ENCODE measurements around the gene CLN3.
"Not testable (repeated sequence)": the region's sequence is repeated elsewhere in the genome, so short reads cannot be mapped to it uniquely, and the experiment has no call there.

The CLN3 gene

GRCh38 chr16:28513484-28514181 lies 21.8 kb upstream of the CLN3 start:
- DNase-seq (ENCODE audit: low read depth in 2 of 2) = no peak

- no peak for DNase-seq (ENCODE audit: low read depth in 2 of 2)
Observed at GRCh38 chr16:28511801-28512789, 20.2 kb upstream of the CLN3 start.

GRCh38 chr16:28511031-28511430 lies 19.2 kb upstream of the CLN3 start:
- no peak for DNase-seq (ENCODE audit: low read depth in 2 of 2)

GRCh38 chr16:28505489-28506137 lies 13.7 kb upstream of the CLN3 start:
- DNase-seq (ENCODE audit: low read depth in 2 of 2) = no peak

- DNase-seq (ENCODE audit: low read depth in 2 of 2) = no peak
Observed at GRCh38 chr16:28504707-28505404, 13.0 kb upstream of the CLN3 start.

GRCh38 chr16:28503470-28504259 lies 11.8 kb upstream of the CLN3 start:
- DNase-seq (ENCODE audit: low read depth in 2 of 2) = no peak

GRCh38 chr16:28502290-28502689 lies 10.4 kb upstream of the CLN3 start:
- DNase-seq (ENCODE audit: low read depth in 2 of 2) = no peak

GRCh38 chr16:28501258-28502232 lies 9.7 kb upstream of the CLN3 start:
- DNase-seq (ENCODE audit: low read depth in 2 of 2) = no peak

- DNase-seq (ENCODE audit: low read depth in 2 of 2) = not testable (repeated sequence)
Observed at GRCh38 chr16:28500476-28501180, 8.8 kb upstream of the CLN3 start.

- no peak for DNase-seq (ENCODE audit: low read depth in 2 of 2)
Observed at GRCh38 chr16:28499854-28500253, 8.0 kb upstream of the CLN3 start.

GRCh38 chr16:28498666-28499381 lies 7.0 kb upstream of the CLN3 start:
- DNase-seq (ENCODE audit: low read depth in 2 of 2) = no peak

GRCh38 chr16:28497861-28498599 lies 6.2 kb upstream of the CLN3 start:
- no peak for DNase-seq (ENCODE audit: low read depth in 2 of 2)

- no peak for DNase-seq (ENCODE audit: low read depth in 2 of 2)
Observed at GRCh38 chr16:28497386-28497785, 5.5 kb upstream of the CLN3 start.

- DNase-seq (ENCODE audit: low read depth in 2 of 2) = no peak
Observed at GRCh38 chr16:28496844-28497243, 5.0 kb upstream of the CLN3 start.

- no peak for DNase-seq (ENCODE audit: low read depth in 2 of 2)
Observed at GRCh38 chr16:28495795-28496749, 4.2 kb upstream of the CLN3 start.

GRCh38 chr16:28495098-28495793 lies 3.4 kb upstream of the CLN3 start:
- no peak for DNase-seq (ENCODE audit: low read depth in 2 of 2)

All from fibroblast of skin of left quadriceps (primary cell).